OCI-LY3 (cell line): ENCODE measurements around the gene RAB40A.

Source experiments
- H2AFZ ChIP-seq: fragments of 200-600, 300-600 bp; shearing (Covaris generic); 2 replicates; pipeline ENCODE4 v1.6.0; 2014; ENCODE audit warnings: antibody characterized with exemption, low read depth, low read length
- H3K27ac ChIP-seq: fragments of 200-600, 300-600 bp; sonication (generic); 2 replicates; pipeline ENCODE4 v1.5.1; 2014; ENCODE audit warnings: mild to moderate bottlenecking, low read length, moderate library complexity, mixed read lengths
- H3K27me3 ChIP-seq: fragments of 200-600, 300-600 bp; sonication (generic); 2 replicates; pipeline ENCODE4 v1.6.1; 2014; ENCODE audit warnings: low read depth, low read length, mixed read lengths
- H3K36me3 ChIP-seq: fragments of 200-600, 300-600 bp; sonication (generic); replicated peaks from 2 replicates; pipeline ENCODE3; 2014; ENCODE audit warnings: low read depth, low read length, mixed read lengths
- H3K4me1 ChIP-seq: fragments of 300-600, 200-600 bp; sonication (generic); 2 replicates; pipeline ENCODE4 v1.6.1; 2014; ENCODE audit warnings: low read length, mixed read lengths
- H3K4me2 ChIP-seq: fragments of 200-600, 300-600 bp; sonication (generic); 2 replicates; pipeline ENCODE4 v1.6.1; 2014; ENCODE audit warnings: low read length, mixed read lengths
- H3K4me3 ChIP-seq: fragments of 300-600, 200-600 bp; sonication (generic); 2 replicates; pipeline ENCODE4 v1.5.1; 2014; ENCODE audit warnings: antibody characterized with exemption, mild to moderate bottlenecking, low read length, moderate library complexity
- H3K79me2 ChIP-seq: fragments of 300-600, 200-600 bp; shearing (Covaris generic); 2 replicates; pipeline ENCODE4 v1.6.1; 2014; ENCODE audit warnings: mild to moderate bottlenecking, low read length, mixed read lengths
- H3K9ac ChIP-seq: fragments of 300-600, 200-600 bp; shearing (Covaris generic); 2 replicates; pipeline ENCODE4 v1.6.0; 2014; ENCODE audit warnings: mild to moderate bottlenecking, low read length, moderate library complexity
- H3K9me3 ChIP-seq: fragments of 200-600, 300-600 bp; shearing (Covaris generic); 2 replicates; pipeline ENCODE4 v1.6.1; 2014; ENCODE audit warnings: low read length, mixed read lengths; ENCODE audit not compliant: insufficient read depth
- H4K20me1 ChIP-seq: fragments of 200-600, 300-600 bp; sonication (generic); 2 replicates; pipeline ENCODE4 v1.6.1; 2016; ENCODE audit warnings: low read length, mixed read lengths; ENCODE audit not compliant: insufficient read depth
- CTCF ChIP-seq: fragments of 200-600, 300-600 bp; sonication (generic); IDR thresholded peaks from 2 replicates; pipeline ENCODE4 v1.5.1; 2014; ENCODE audit warnings: antibody characterized with exemption, low read length, low read depth
- EZH2phosphoT487 ChIP-seq: fragments of 200-600 bp; shearing (Covaris generic); IDR thresholded peaks from 2 replicates; pipeline ENCODE4 v1.6.1; 2018; ENCODE audit warnings: antibody characterized with exemption, mixed run types, low read depth

RAB40A gene

GRCh38 chrX:103467887-103468286 is 51.4 kb downstream of the RAB40A start:
- no peak overlapping the region for H3K9ac ChIP-seq
- H3K27me3 ChIP-seq, result no peaks in the 10 kb centered on the region
- no peak overlapping the region for H2AFZ ChIP-seq
- TF ChIP-seq CTCF (no peak), EZH2phosphoT487 (no peak)
- no peak overlapping the region for H3K27ac ChIP-seq
- no peak overlapping the region for H3K4me2 ChIP-seq
- peaks cover 2% of the 10 kb centered on the region; the same call in 1 of the 2 replicates for H3K4me1 ChIP-seq
- no peaks in the 10 kb centered on the region for H4K20me1 ChIP-seq
- no peak overlapping the region for H3K4me3 ChIP-seq
- H3K9me3 ChIP-seq, result no peaks in the 10 kb centered on the region
- H3K79me2 ChIP-seq, result no peaks in the 10 kb centered on the region
- H3K36me3 ChIP-seq, result peaks cover 4% of the 10 kb centered on the region

- peaks cover 4% of the 10 kb centered on the region for H3K36me3 ChIP-seq
- no peak overlapping the region for H3K4me3 ChIP-seq
- no peak for TF ChIP-seq CTCF
- TF ChIP-seq EZH2phosphoT487, result no peak
- H3K4me2 ChIP-seq, result no peak overlapping the region
- no peaks in the 10 kb centered on the region for H3K27me3 ChIP-seq
- H3K27ac ChIP-seq, result no peak overlapping the region
- no peaks in the 10 kb centered on the region for H3K79me2 ChIP-seq
- no peaks in the 10 kb centered on the region for H4K20me1 ChIP-seq
- no peaks in the 10 kb centered on the region for H3K9me3 ChIP-seq
- H2AFZ ChIP-seq, result no peak overlapping the region
- H3K4me1 ChIP-seq, result peaks cover 2% of the 10 kb centered on the region; the same call in 1 of the 2 replicates
- no peak overlapping the region for H3K9ac ChIP-seq
These were observed 52.1 kb downstream of the RAB40A start for GRCh38 chrX:103467156-103467555.

GRCh38 chrX:103464774-103465117 is 54.5 kb downstream of the RAB40A start:
- H3K4me1 ChIP-seq, result peaks cover 2% of the 10 kb centered on the region; the same call in 1 of the 2 replicates
- no peaks in the 10 kb centered on the region for H3K36me3 ChIP-seq
- peak overlapping the region; percentile 43 for H3K9ac ChIP-seq
- H3K9me3 ChIP-seq, result no peaks in the 10 kb centered on the region
- TF ChIP-seq EZH2phosphoT487 (no peak), CTCF (peak; percentile 70)
- H4K20me1 ChIP-seq, result no peaks in the 10 kb centered on the region
- H3K27ac ChIP-seq, result no peak overlapping the region
- no peaks in the 10 kb centered on the region for H3K27me3 ChIP-seq
- peak overlapping the region; percentile 86 for H3K4me2 ChIP-seq
- peak overlapping the region; percentile 73 for H3K4me3 ChIP-seq
- H3K79me2 ChIP-seq, result no peaks in the 10 kb centered on the region
- H2AFZ ChIP-seq, result peak overlapping the region; percentile 28; the same call in 1 of the 2 replicates

GRCh38 chrX:103464072-103464773 is 55.1 kb downstream of the RAB40A start:
- Histone ChIP-seq H3K9me3 (no peaks in the 10 kb centered on the region), H2AFZ (peak overlapping the region; percentile 28; the same call in 1 of the 2 replicates), H3K4me1 (peaks cover 2% of the 10 kb centered on the region; the same call in 1 of the 2 replicates), H4K20me1 (no peaks in the 10 kb centered on the region), H3K79me2 (no peaks in the 10 kb centered on the region), H3K9ac (peak overlapping the region; percentile 43), H3K36me3 (no peaks in the 10 kb centered on the region), H3K4me3 (peak overlapping the region; percentile 73), H3K27ac (no peak overlapping the region), H3K4me2 (peak overlapping the region; percentile 86), H3K27me3 (no peaks in the 10 kb centered on the region)
- no peak for TF ChIP-seq EZH2phosphoT487
- TF ChIP-seq CTCF, result peak; percentile 40
